H1 (cell line): Measurements from ENCODE around the gene PC. TPM values are rescaled to one million over a fixed set of nuclear protein-coding genes. Genes with fewer than 3 reads are reported as not detected.
"Not testable (repeated sequence)": the region's sequence is repeated elsewhere in the genome, so short reads cannot be mapped to it uniquely, and the experiment has no call there.

Experiments
- CTCF ChIA-PET: fragments of 300-600 bp; sonication (Branson Sonifier 250); formaldehyde crosslinking; loops from one replicate; lab custom pipeline; 2021; ENCODE audit not compliant: partially characterized antibody; lab: Charles Lee
- POLR2A ChIA-PET: fragments of 300-600 bp; sonication (Branson Sonifier 250); formaldehyde crosslinking; loops from one replicate; lab custom pipeline; 2021; ENCODE audit warnings: inconsistent platforms; ENCODE audit not compliant: partially characterized antibody; lab: Charles Lee
- DNase-seq, 2 experiments: peaks; one replicate each; pipeline versions ENCODE4 v3.0.0 to v3.0.0-alpha.2; 2010 to 2022; ENCODE audit warnings: low spot score in 2 of 2, low read depth in 1 of 2, mixed read lengths in 1 of 2
- FAIRE-seq: peaks from 2 replicates; lab custom pipeline; 2011; peaks lifted over from hg19 to GRCh38; lab: Jason Lieb, UNC
- H2AFZ ChIP-seq: 2 replicates; pipeline ENCODE4 v1.8.1; 2012; ENCODE audit warnings: low read length, inconsistent platforms
- H2AK5ac ChIP-seq: 2 replicates; pipeline ENCODE4 v1.6.1; 2013; ENCODE audit warnings: low read depth, low read length
- H2BK120ac ChIP-seq: replicated peaks from 2 replicates; pipeline ENCODE3; 2013; ENCODE audit warnings: low read depth, low read length, inconsistent platforms
- H2BK12ac ChIP-seq: 2 replicates; pipeline ENCODE4 v1.6.1; 2013; ENCODE audit warnings: low read depth, low read length
- H2BK15ac ChIP-seq: 2 replicates; pipeline ENCODE4 v1.6.1; 2013; ENCODE audit warnings: low read length
- H2BK20ac ChIP-seq: 2 replicates; pipeline ENCODE4 v1.6.1; 2013; ENCODE audit warnings: low read length
- H2BK5ac ChIP-seq: 2 replicates; pipeline ENCODE4 v1.6.1; 2013; ENCODE audit warnings: low read depth, low read length
- H3K14ac ChIP-seq: 2 replicates; pipeline ENCODE4 v1.6.1; 2013; ENCODE audit warnings: inconsistent platforms; ENCODE audit not compliant: insufficient read length
- H3K18ac ChIP-seq: 2 replicates; pipeline ENCODE4 v1.6.1; 2013; ENCODE audit warnings: low read length; ENCODE audit errors: extremely low read depth
- H3K23ac ChIP-seq: 2 replicates; pipeline ENCODE4 v1.6.1; 2013; ENCODE audit warnings: inconsistent platforms; ENCODE audit not compliant: insufficient read length
- H3K23me2 ChIP-seq: 2 replicates; pipeline ENCODE4 v1.6.1; 2013; ENCODE audit warnings: low read depth, low read length
- H3K27ac ChIP-seq: 2 replicates; pipeline ENCODE4 v1.6.1; 2011; ENCODE audit warnings: low read depth, low read length, inconsistent platforms
- H3K27me3 ChIP-seq, 4 experiments: replicated peaks in 1 of 4; 1 replicate in 1 of 4; 2 replicates in 3 of 4; pipeline versions ENCODE4 v1.6.1 to v1.8.1; 2011 to 2013; ENCODE audit warnings: low read length in 3 of 4, mild to moderate bottlenecking in 3 of 4, inconsistent platforms in 2 of 4, mixed read lengths in 2 of 4, moderate library complexity in 1 of 4; ENCODE audit not compliant: control insufficient read depth in 3 of 4, insufficient read depth in 3 of 4; ENCODE audit errors: extremely low read depth in 1 of 4
- H3K36me3 ChIP-seq, 4 experiments: 2 replicates each; pipeline versions ENCODE4 v1.6.1 to v1.8.1; 2011 to 2013; ENCODE audit warnings: mild to moderate bottlenecking in 4 of 4, low read length in 3 of 4, moderate library complexity in 2 of 4, control low read depth in 1 of 4, inconsistent platforms in 1 of 4; ENCODE audit not compliant: insufficient read depth in 4 of 4, control insufficient read depth in 2 of 4
- H3K4ac ChIP-seq: replicated peaks from 2 replicates; pipeline ENCODE3; 2013; ENCODE audit warnings: low read length, low read depth, mixed read lengths, inconsistent platforms; ENCODE audit not compliant: insufficient read length
- H3K4me1 ChIP-seq, 4 experiments: replicated peaks in 1 of 4; 1 replicate in 1 of 4; 2 replicates in 3 of 4; pipeline versions ENCODE4 v1.6.1 to v1.8.1; 2011 to 2013; ENCODE audit warnings: low read length in 3 of 4, inconsistent platforms in 2 of 4, mixed read lengths in 1 of 4; ENCODE audit not compliant: insufficient read depth in 4 of 4, control insufficient read depth in 3 of 4
- H3K4me2 ChIP-seq, 2 experiments: 2 replicates each; pipeline versions ENCODE4 v1.6.1 to v1.8.1; 2011 to 2013; ENCODE audit warnings: low read depth in 2 of 2, low read length in 2 of 2, control low read depth in 1 of 2, inconsistent platforms in 1 of 2, mild to moderate bottlenecking in 1 of 2; ENCODE audit not compliant: insufficient read depth in 1 of 2
- H3K4me3 ChIP-seq, 4 experiments: fragments of 200-600, 300-600 bp in 1 of 4; sonication (generic), shearing (Covaris generic), sonication (Bioruptor Twin) in 1 of 4; 2 replicates each; pipeline versions ENCODE4 v1.5.1 to v1.8.1; 2011 to 2016; ENCODE audit warnings: low read length in 4 of 4, low read depth in 3 of 4, control low read depth in 2 of 4, inconsistent platforms in 2 of 4, mild to moderate bottlenecking in 2 of 4, mixed read lengths in 1 of 4, moderate library complexity in 1 of 4; ENCODE audit not compliant: insufficient read depth in 2 of 4; ENCODE audit errors: extremely low read depth in 1 of 4
- H3K56ac ChIP-seq: replicated peaks from 2 replicates; pipeline ENCODE3; 2013; ENCODE audit warnings: low read depth, mild to moderate bottlenecking, mixed read lengths, low read length, inconsistent platforms; ENCODE audit not compliant: insufficient read length
- H3K79me1 ChIP-seq: 2 replicates; pipeline ENCODE4 v1.6.1; 2013; ENCODE audit warnings: low read depth, low read length, control low read depth
- H3K79me2 ChIP-seq, 2 experiments: 2 replicates each; pipeline versions ENCODE4 v1.6.1 to v1.8.1; 2012 to 2013; ENCODE audit warnings: low read length in 2 of 2, mild to moderate bottlenecking in 2 of 2, inconsistent platforms in 1 of 2; ENCODE audit not compliant: insufficient read depth in 2 of 2, control insufficient read depth in 1 of 2
- H3K9ac ChIP-seq, 4 experiments: replicated peaks in 1 of 4; 1 replicate in 1 of 4; 2 replicates in 3 of 4; pipeline versions ENCODE4 v1.6.1 to v1.8.1; 2011 to 2013; ENCODE audit warnings: low read depth in 3 of 4, low read length in 3 of 4, control low read depth in 2 of 4, mild to moderate bottlenecking in 2 of 4, moderate library complexity in 2 of 4, inconsistent platforms in 1 of 4; ENCODE audit errors: extremely low read depth in 1 of 4
- H3K9me3 ChIP-seq, 2 experiments: 2 replicates each; pipeline versions ENCODE4 v1.6.1 to v1.8.1; 2012 to 2013; ENCODE audit warnings: mild to moderate bottlenecking in 2 of 2, moderate library complexity in 2 of 2, control low read depth in 1 of 2, inconsistent platforms in 1 of 2, low read depth in 1 of 2, low read length in 1 of 2, mixed read lengths in 1 of 2; ENCODE audit not compliant: insufficient read depth in 2 of 2
- H4K20me1 ChIP-seq, 2 experiments: replicated peaks in 1 of 2; 2 replicates each; pipeline versions ENCODE3 to v1.8.1; 2011 to 2013; ENCODE audit warnings: inconsistent platforms in 2 of 2, low read length in 2 of 2, mild to moderate bottlenecking in 1 of 2; ENCODE audit not compliant: insufficient read depth in 2 of 2, control insufficient read depth in 1 of 2
- H4K5ac ChIP-seq: 2 replicates; pipeline ENCODE4 v1.6.1; 2013; ENCODE audit warnings: low read length, low read depth, mixed read lengths, inconsistent platforms; ENCODE audit not compliant: insufficient read length
- H4K8ac ChIP-seq: 2 replicates; pipeline ENCODE4 v1.8.0; 2013; ENCODE audit warnings: mild to moderate bottlenecking, moderate library complexity, low read length, inconsistent platforms; ENCODE audit not compliant: insufficient read depth; ENCODE audit errors: extremely low read depth
- H4K91ac ChIP-seq: replicated peaks from 2 replicates; pipeline ENCODE3; 2013; ENCODE audit warnings: low read length, mixed read lengths, inconsistent platforms; ENCODE audit not compliant: insufficient read length
- WGBS, 2 experiments: shearing (Covaris generic) in 1 of 2; methylation state at CpG; one replicate each; pipeline versions ENCODE4 v1.1.6 to v1.1.7; 2013 to 2015; ENCODE audit warnings: low lambda C conversion rate in 2 of 2, mixed read lengths in 2 of 2, inconsistent platforms in 1 of 2, low coverage in 1 of 2, missing lambda C conversion rate in 1 of 2; ENCODE audit not compliant: insufficient replicate concordance in 2 of 2, insufficient coverage in 1 of 2, insufficient read length in 1 of 2; ENCODE audit errors: extremely low coverage in 1 of 2, missing lambda C conversion rate in 1 of 2; 5-methylcytosine and 5-hydroxymethylcytosine counted together
- polyA plus RNA-seq, 7 experiments: library from polyadenylated mRNA; depleted of rRNA in 3 of 7; stranded (reverse) in 5 of 7; unstranded in 2 of 7; fragments of >200 nt in 5 of 7; fragments of 200-250 nt in 2 of 7; gene quantifications; 1 replicate in 5 of 7; 2 replicates in 1 of 7; 4 replicates in 1 of 7; pipeline versions ENCODE4 v1.2.1 to v1.2.3, GENCODE V29; 2011 to 2013; ENCODE audit warnings: missing spikeins in 2 of 7, mixed read lengths in 2 of 7
- total RNA-seq: library from RNA; stranded (reverse); fragmentation: NEBNext Ultra II Directional; extraction: Animal tissue kit (Norgen Biotek cat#: 25700); gene quantifications from 2 replicates; pipeline ENCODE4 v1.2.1, GENCODE V29; 2021

PC gene
- total and polyA plus RNA-seq, 2 of the 8 experiments (the other 6 are each of a cell fraction or from before 2014, with no cell fraction given), result 11.5 to 27.5 TPM

DNA sequence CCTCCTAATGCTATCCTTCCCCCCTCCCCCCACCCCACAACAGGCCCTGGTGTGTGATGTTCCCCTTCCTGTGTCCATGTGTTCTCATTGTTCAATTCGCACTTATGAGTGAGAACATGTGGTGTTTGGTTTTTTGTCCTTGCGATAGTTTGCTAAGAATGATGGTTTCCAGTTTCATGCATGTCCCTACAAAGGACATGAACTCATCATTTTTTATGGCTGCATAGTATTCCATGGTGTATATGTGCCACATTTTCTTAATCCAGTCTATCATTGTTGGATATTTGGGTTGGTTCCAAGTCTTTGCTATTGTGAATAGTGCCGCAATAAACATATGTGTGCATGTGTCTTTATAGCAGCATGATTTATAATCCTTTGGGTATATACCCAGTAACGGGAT, 133.6 kb downstream of the PC start:
- H4K20me1 ChIP-seq, H3K9me3 ChIP-seq, H3K4me3 ChIP-seq, H3K4me2 ChIP-seq, H3K23me2 ChIP-seq, FAIRE-seq, H2BK15ac ChIP-seq, H4K91ac ChIP-seq, H3K79me1 ChIP-seq, POLR2A ChIA-PET, H2AFZ ChIP-seq, H3K9ac ChIP-seq, H2BK12ac ChIP-seq, H2AK5ac ChIP-seq, H2BK20ac ChIP-seq, H3K23ac ChIP-seq, H3K4ac ChIP-seq, H3K27me3 ChIP-seq, H3K79me2 ChIP-seq, DNase-seq, H3K18ac ChIP-seq, H3K4me1 ChIP-seq, H3K14ac ChIP-seq, H2BK5ac ChIP-seq, H2BK120ac ChIP-seq, H4K8ac ChIP-seq, H4K5ac ChIP-seq, H3K56ac ChIP-seq, H3K27ac ChIP-seq: not testable (repeated sequence)
- WGBS, 2 experiments, result 75% methylated on average over 3 of the region's 4 CpGs; no CpG with 5 or more reads in 1 of the 2 experiments
- CTCF ChIA-PET, result interaction anchor here (0.7 kb wide), 1 partner anchor 438 kb away, joined by 3 read pairs; no protein-coding TSS in a partner anchor
- H3K36me3 ChIP-seq, result peaks cover 0 to 14% (median 4%) of the 10 kb centered on the region in 4 experiments; a peak in 4 of 8 replicates
